ENCODE data around the gene SLC2A13.

- TF ChIP-seq, protein P1, sequence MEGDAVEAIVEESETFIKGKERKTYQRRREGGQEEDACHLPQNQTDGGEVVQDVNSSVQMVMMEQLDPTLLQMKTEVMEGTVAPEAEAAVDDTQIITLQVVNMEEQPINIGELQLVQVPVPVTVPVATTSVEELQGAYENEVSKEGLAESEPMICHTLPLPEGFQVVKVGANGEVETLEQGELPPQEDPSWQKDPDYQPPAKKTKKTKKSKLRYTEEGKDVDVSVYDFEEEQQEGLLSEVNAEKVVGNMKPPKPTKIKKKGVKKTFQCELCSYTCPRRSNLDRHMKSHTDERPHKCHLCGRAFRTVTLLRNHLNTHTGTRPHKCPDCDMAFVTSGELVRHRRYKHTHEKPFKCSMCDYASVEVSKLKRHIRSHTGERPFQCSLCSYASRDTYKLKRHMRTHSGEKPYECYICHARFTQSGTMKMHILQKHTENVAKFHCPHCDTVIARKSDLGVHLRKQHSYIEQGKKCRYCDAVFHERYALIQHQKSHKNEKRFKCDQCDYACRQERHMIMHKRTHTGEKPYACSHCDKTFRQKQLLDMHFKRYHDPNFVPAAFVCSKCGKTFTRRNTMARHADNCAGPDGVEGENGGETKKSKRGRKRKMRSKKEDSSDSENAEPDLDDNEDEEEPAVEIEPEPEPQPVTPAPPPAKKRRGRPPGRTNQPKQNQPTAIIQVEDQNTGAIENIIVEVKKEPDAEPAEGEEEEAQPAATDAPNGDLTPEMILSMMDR (IDR thresholded peaks at IDR 0.05), result no peak
- no peak for TF ChIP-seq POLR2A (IDR thresholded peaks at IDR 0.05)
- TF ChIP-seq EP300 (IDR thresholded peaks at IDR 0.05), result no peak
These were observed 41.2 kb upstream of the SLC2A13 start for GRCh38 chr12:40146800-40147797.

Measured in tibial nerve (tissue), 4 donors.